Epidermal melanocyte (primary cell): ENCODE data around the gene SUPT5H.
"Not testable (repeated sequence)": the region's sequence is repeated elsewhere in the genome, so short reads cannot be mapped to it uniquely, and the experiment has no call there.

Experiments
- DNase-seq: peaks from one replicate; pipeline ENCODE4 v3.0.0; 2011; ENCODE audit warnings: low spot score; ENCODE audit not compliant: insufficient read length

The SUPT5H gene

DNA sequence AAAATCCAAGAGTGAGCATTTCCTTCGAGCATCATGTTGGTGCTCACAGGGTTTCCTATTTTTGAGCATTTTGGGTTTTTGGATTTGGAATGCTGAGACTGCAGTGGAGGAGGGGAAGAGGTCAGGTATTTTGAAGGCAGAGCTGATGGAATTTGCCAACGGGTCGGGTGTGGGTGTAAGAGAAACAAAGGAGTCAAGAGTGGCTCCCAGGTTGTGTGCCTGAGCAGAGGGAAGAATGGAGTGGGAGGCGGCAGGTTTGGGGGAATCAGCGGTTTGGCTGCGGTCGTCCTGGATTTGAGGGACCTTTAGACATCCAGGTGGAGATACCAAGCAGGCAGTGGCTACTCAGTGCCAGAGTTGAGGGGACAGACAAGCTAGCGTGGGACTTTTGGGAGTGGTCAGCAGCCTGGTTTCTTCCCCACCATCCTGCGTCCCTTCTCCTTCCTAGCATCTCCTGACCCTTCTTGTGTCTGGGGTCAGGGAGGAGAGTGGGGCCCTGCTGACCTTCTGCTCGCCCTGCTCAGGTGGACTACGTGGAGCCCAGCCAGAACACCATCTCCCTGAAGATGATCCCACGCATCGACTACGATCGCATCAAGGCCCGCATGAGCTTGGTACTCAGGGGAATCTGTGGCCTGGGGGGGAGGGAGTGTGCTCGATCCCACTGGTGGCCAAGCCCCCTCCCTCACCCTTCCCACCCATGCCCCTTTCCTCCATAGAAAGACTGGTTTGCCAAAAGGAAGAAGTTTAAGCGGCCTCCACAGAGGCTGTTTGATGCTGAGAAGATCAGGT, 20.8 kb downstream of the SUPT5H start:
- DNase-seq, result no peak

DNA sequence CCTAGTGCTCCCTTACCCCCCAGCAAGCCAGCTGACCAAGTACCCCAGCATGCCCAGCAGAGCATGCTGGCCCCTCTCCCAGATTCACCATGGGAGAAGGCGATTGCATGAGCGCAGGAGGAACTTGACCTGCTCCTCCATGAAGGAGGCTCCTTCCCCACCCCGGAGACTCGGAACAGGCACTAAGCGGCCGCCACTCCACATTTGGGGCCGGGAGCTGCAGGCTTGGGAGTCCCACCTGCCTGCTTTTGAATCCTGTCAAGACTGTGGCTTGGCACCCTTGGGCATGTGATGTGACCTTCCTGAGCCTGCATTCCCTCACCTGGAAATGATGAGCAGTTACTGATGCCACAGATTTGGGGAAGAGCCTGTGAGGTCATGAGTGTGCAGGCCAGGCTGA, 22.6 kb downstream of the SUPT5H start:
- DNase-seq, result no peak

DNA sequence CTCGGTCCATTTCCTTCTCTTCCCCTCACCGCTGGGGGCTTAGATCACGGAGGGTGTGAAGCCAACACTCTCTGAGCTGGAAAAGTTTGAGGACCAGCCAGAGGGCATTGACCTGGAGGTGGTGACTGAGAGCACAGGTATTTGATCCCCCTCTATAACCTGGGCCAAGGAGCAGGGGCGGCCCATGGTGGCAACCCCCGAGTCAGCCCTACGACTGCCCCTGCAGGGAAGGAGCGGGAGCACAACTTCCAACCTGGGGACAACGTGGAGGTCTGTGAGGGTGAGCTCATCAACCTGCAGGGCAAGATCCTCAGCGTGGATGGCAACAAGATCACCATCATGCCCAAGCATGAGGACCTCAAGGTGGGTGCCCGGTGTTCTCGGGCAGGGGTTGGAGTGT, 23.7 kb downstream of the SUPT5H start:
- no peak for DNase-seq

DNA sequence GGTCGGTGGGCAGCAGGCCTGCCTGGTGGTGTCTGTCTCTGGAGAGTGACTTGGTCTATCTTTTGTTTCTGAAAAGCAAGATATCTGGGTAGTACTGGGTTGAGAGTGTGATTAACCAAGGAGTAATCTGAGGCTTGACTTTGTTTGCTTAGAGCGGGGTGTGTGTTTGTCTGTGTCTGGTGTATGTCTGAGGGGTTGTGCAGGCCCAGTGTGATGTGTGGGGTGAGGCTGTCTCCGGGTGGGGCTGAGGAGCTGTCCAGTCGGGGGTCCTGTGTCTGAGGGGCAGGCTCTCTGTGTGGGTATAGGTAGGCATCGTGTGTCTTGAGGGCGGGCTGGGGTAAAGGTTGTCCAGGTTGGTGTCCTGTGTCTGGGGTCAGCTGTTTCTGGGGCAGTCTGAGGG, 24.2 kb downstream of the SUPT5H start:
- DNase-seq, result no peak

DNA sequence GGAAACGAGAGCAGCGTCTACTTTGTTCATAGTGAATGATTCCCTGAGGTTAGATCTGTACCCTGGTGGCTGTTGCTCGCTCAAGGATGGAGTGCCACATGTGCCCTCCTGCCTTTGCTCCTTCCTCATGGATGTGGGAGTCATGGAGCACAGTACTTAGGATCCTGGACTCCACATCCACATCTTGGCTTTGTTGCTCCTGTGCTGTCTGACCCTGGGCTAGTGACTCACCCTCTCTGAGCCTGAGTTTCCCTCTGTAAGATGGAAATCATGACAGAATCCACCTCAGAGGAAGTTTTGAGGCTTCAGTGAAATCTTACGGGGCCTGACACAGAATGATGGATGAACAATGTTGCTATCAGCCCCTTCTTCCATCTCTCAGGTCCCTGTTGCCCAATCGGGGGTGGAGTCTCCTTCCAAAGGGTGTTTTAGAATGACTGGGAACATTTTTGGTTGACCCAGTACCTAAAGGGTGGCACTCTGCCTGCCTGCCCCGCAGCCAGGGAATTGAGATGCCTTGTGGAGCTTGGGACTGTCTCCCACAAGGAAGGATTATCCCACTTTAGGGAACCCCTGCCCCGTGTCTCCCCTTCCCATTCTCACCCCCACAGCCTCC, 25.4 kb downstream of the SUPT5H start:
- no peak for DNase-seq

DNA sequence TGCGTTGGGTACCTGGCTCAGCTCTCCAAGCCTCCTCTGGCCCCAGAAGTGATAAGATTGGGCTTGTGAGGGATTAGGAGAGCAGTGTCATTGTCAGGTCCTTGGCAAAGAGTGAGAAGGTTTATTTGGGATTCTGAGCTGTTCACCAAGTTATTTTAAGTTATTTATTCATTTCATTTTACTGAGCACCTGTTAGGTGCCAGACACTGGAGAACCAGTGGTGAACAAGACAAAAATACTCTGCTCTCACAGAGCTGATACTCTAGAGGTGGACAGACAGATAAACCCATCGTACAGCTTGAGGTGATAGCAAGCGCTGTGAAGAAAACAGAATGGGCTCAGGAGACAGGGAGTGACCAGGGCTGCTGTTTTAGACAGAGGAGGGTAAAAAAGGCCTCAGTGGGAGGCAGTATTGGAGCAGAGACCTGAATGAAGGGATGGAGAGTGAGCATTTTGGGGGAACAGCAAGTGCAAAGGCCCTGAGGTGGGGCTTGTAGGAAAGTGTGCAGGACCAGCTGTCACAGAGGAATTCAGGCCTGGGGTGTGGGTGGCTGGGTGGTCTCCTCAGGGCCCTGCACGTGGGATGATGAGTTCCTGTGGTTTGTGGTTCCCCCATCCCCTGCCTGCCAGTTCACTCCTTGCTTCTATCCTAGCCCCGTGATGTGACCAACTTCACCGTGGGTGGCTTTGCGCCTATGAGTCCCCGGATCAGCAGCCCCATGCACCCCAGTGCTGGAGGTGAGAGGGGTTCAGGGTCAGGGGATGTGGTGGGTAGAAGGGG, 26.6 kb downstream of the SUPT5H start:
- DNase-seq, result no peak

DNA sequence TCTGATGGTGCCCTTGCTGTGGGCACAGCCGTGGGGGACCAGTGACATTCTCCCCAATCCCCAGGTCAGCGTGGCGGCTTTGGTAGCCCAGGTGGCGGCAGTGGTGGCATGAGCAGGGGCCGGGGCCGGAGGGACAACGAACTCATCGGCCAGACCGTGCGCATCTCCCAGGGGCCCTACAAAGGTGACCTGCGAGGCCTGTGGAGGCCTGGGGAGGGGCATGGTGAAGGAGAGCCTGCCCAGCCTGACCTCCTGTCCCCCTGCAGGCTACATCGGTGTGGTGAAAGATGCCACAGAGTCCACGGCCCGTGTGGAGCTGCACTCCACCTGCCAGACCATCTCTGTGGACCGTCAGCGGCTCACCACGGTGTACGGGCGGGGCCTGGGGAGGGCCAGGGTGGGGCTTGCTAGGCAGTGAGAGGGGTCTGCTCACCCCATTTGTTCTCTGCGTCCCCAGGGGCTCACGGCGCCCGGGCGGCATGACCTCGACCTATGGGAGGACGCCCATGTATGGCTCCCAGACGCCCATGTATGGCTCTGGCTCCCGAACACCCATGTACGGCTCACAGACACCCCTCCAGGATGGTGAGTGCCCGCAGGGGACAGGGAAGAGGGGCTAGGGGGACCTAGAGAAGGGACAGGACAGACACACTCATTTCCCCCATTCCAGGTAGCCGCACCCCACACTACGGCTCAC, 27.5 kb downstream of the SUPT5H start:
- DNase-seq, result no peak

DNA sequence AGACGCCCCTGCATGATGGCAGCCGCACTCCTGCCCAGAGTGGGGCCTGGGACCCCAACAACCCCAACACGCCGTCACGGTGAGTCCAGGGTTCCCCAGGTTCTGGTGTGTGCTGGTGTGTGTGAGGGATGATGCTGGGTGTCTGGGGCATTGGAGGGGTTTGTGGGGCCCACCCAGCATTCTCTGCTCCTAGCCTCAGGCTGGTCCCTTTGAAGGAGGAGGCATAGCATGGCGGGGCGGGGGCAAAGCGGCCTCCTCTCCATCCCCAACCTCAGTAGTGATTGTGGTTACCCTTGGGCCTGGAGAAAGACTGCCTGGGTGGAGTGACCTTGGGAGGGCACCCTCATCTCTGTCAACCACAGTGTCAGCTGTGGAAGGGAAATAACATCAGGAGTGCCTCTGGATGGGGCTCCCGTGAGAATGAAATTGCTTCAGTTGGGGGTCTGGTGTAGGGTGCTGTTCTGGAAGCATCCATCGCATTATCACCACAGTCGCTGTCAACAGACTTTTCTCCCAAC, 28.1 kb downstream of the SUPT5H start:
- DNase-seq, result no peak

DNA sequence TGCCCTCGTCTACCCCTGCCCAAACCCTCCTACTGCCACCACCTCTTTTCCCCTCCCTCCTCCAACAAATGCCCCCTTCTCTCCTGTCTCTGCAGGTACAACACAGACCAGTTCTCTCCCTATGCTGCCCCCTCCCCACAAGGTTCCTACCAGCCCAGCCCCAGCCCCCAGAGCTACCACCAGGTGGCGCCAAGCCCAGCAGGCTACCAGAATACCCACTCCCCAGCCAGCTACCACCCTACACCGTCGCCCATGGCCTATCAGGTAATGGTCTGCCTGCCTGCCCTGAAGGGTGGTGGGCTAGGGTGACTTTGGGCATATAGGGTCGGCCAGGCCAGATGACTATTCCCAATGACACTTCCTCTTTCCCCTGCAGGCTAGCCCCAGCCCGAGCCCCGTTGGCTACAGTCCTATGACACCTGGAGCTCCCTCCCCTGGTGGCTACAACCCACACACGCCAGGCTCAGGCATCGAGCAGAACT, 28.8 kb downstream of the SUPT5H start:
- no peak for DNase-seq

DNA sequence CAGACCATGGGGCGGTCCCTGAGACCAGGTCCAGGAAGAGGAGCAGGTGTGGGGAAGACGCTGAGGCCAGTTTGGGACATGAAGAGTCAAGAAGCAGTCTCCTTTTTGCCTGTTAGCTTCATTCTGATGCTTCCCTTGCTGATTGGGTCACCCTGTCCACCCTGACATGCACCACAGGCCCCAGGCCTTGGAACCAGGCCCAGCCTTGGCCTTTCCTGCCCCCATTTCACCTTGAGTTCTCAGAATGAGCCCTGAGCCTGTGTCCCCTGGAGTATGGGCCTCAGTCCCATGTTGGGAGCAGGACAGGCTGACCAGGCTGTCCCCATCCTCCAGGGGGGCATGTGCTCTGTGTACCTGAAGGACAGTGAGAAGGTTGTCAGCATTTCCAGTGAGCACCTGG, 30.4 kb downstream of the SUPT5H start:
- no peak for DNase-seq

DNA sequence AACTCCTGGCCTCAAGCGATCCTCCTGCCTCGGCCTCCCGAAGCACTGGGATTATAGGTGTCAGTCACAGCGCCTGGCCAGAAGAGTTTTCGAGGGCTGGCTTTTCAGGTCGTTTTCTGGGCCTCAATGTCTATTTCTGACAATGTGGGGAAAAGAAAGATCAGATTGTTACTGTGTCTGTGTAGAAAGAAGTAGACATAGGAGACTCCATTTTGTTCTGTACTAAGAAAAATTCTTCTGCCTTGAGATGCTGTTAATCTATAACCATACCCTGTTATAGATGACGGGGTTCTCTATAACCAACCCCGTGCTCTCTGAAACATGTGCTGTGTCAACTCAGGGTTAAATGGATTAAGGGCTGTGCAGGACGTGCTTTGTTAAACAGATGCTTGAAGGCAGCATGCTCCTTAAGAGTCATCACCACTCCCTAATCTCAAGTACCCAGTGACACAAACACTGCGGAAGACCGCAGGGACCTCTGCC, 34.0 kb downstream of the SUPT5H start:
- DNase-seq, result not testable (repeated sequence)

DNA sequence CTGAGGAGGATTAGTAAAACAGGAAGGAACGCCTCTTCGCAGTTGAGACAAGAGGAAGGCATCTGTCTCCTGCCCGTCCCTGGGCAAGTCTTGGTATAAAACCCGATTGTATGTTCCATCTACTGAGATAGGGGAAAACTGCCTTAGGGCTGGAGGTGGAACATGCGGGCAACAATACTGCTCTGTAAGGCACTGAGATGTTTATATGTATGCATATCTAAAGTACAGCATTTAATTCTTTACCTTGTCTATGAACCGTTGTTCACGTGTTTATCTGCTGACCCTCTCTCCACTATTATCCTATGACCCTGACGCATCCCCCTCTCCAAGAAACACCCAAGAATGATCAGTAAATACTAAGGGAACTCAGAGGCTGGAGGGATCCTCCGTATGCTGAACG, 34.5 kb downstream of the SUPT5H start:
- DNase-seq, result no peak

DNA sequence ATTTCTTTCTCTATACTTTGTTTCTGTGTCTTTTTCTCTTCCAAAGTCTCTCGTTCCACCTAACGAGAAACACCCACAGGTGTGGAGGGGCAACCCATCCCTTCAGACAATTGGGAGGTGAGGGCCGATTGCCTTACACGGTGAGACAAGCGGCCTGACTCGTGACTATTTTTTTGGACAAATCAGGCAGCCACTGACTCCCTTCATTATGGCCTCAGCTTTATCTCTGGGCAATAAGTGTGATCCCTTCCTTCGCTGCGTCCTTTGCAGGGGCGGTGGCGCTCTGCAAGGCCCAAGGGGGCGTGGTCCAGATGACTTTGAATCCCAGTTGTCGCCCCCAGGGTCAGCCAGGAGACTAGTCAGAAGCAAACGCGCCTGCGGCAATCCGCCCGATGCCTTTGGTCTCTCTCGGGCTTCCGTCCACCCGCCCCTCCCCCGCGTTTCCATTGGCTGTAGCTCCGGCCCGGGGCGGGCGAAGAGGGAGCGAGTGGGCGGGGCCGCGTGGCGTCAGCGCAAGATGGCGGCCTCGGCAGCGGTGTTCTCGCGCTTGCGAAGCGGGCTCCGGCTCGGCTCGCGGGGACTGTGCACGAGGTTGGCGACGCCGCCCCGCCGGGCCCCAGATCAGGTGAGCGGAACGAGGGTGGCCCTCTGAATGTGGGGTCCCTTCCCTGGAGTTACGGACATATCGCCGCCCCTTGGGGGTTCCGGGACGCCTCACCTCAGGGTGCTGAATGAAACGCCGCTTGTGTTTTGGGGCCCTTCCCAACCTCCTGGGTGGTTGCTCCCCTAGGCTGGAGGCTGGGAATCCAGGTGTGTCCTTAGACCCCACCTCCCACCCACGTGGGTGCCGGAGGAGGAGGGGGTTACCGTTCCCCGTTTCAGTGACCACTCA, 35.2 kb downstream of the SUPT5H start, which contains the start of gene TIMM50:
Gene TIMM50 (plus strand): TSS at position 502 of the 892 bp plus-strand sequence. CDS start 16 bp downstream, at position 518.
- DNase-seq, result peak; percentile 91

DNA sequence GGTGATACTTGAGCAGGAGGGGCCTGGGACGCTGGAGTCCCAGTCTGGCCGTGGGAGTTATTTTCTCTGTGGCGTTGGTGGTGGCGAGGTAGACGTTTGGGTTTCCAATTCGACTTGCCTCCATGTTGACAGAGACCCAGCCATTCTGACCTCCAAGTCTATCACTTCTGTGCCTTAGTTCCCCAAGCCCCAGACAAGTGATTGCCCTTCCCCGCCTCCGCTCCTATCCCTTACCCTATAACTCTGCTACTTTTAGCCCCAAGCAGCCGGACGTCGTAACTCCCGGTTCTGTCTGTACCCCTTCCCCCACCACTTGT, 35.8 kb downstream of the SUPT5H start:
- no peak for DNase-seq

DNA sequence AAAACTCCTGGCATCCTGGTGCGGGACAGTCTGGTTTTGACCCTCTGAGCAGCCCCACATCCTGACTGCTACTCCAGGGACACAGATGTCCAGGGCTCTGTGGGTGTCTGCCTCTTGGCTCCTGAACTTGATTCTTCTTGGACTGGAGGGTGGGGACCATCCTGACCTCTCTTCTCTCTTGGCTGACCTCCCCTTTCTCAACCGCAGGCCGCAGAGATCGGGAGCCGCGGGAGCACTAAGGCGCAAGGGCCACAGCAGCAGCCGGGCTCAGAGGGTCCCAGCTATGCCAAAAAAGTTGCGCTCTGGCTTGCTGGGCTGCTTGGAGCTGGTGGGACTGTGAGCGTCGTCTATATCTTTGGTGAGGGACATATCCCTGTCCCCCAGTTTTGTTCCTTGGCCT, 36.3 kb downstream of the SUPT5H start:
- no peak for DNase-seq

DNA sequence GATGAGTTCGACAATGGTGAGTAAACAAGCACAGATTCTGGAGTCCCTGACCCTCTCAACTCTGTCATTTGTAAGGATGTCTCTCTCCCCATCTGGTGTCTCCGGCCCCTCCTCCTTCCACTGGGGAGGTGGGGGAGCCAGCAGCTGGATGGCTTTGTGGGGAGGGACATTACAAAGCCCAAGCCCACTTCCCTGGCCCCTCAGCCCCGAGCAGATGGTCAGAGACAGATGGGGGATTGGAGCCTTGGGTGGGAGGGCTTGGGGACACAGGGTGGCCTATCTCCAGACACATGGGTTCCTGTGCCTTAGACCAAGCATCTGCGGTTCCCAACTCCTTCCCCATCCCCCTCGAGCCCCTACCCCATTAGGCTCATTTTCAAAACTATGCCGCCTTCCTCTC, 37.8 kb downstream of the SUPT5H start:
- no peak for DNase-seq

DNA sequence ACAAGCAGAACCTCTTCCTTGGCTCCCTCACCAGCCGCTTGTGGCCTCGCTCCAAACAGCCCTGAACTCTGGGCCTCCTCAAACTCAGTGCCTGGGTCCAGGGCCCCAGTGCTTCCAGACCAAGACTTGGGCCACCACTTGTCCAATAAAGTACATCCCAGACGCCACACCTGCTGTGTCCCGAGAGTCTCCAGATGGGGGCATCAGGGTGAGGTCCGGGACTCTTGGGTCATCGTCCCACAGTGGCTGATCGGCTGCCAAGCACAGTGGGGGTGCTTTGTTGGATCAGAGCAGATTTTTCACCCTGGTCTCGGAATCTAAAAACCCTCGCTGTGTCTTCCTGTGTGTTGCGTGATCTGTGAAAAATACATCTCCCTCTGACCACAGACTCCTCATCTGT, 44.4 kb downstream of the SUPT5H start:
- no peak for DNase-seq

DNA sequence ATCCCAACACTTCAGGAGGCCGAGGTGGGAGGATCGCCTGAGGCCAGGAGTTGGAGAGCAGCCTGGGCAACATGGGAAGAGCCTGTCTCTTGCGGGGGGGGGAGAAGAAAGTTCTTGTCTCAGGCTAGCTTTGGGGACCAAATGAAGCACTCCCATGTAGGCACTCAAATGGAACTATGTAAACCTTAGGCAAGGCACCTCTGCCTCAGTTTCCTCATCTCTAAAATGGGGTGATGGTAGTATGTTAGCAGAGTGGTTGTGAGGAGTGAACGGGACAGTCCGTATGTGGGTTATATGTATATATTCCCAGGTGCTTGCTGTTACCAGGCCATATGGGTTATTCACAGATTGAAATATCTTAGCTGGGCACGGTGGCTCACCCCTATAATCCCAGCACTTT, 46.8 kb downstream of the SUPT5H start:
- no peak for DNase-seq

DNA sequence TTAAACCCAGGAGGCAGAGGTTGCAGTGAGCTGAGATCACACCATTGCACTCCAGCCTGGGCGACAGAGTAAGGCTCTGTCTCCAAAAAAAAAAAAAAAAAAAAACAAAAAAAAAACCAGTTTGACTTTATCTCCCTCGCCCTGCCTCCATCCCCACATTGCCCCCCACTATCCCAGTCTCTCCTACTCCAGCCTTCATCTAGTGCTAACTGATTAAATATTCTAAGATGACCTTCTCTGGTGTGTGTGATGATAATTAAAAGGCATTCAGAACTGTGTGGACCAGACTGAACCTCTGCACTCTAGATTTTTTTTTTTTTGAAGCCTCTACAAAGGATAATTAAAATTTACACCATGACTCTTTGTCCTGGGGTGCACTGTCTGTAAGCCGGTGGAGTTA, 47.4 kb downstream of the SUPT5H start:
- DNase-seq, result no peak

DNA sequence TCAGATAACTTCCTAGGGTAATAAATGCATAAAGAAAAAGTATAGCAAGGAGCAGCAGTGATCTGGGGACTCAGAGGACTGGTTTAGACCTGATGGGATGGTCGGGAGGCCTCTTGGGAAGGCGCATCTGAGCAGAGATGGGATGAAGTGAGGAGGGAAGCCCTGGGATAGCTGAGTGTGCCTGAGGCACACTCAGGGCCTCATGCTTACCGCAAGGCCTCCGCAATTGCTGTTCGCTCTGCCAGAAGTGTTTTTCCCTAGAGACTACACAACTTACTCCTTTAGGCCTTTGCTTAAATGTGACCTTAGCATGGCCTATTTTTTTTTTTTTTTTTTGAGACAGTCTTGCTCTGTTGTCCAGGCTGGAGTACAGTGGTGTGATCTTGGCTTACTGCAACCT, 49.3 kb downstream of the SUPT5H start:
- DNase-seq, result no peak
